ENCODE results near the gene RCSD1.

Gene RCSD1

DNA sequence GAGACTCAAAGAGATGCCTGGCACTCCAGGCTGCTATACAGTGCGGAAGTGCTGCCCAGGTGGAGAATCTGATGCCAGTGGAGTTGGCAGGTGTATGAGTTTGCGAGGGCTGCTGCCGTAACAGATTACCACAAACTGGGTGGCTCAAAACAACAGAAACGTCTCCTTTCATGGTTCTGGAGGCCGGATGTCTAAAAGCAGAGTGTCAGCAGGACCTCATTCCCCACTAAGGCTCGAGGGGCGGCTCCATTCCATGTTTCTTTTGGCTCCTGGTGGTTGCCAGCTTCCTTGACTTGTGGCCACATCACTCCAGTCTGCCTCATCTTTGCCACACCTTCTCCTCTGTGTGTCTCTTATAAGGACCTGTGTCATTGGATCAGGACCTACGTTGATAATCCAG is 10.0 kb downstream of the RCSD1 start:
- no peak for DNase-seq (ENCODE audit: low read depth in 2 of 2, low spot score in 1 of 2)

DNA sequence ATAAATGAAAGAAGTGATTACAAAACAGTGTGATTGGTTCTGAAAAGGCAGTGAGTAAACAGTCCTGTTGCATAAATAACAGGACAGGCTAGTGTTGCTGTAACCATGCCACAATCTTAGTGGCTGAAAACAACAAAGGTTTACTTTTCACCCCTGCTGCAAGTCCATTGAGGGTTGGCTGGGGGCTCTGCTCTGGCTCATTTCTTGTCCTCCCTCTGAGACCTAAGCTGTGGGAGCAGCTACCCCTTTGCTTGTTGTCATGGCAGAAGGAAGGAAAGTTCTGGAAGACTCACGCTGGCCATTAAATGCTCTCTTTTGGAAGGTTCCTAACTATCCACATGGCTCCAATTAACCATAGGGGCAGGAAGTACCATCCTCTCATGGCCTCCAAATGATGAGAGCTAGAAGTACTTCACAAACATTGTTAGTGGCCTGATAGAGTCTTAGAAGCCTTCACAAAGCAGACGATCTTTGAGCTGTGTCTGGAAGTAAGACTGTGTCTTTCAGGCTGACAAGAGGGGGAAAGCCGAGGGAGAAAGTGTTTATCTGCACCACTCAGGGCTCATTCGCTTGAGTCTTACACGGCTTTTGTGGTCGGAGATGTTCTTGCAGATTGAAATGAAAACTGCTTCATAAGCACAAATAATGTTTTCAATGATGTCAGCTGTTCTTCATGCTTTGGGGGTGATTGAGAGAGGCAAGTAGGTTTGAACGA is 11.9 kb downstream of the RCSD1 start:
- no peak for DNase-seq (ENCODE audit: low read depth in 2 of 2, low spot score in 1 of 2)

DNA sequence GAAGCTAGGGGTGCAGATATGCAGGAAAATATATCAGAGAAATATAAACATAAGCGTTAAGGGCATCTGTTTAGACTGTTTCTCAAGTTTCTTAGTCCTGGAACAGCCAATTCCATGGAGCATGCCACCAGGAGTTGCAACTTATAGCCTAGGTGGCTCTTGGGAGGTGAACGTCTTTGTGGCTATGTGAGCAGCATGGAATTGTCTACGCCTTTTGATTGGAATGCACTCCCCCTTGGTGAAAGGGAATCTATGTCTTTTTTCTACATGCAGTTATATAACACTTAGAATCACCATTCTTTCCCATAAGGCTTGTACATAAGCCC is 12.4 kb downstream of the RCSD1 start:
- no peak for DNase-seq (ENCODE audit: low read depth in 2 of 2, low spot score in 1 of 2)

DNA sequence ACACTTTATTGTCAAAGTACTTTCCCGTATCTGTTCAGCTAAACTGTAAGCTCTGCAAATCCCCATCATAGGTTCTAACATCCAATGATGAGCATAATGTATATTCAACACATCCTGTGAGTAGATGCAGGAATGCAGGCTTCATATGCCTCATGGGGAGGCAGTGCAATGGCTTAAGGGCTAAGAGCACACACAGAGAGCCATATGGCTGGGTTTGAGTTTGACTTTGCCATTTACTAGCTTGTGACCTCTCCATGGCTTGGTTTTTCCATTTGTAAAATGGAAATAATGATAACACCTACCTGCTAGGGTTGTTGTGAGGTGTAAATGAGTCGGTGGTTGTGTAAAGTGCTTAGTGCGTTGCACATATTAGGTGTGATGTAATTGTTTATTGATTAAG is 13.4 kb downstream of the RCSD1 start:
- DNase-seq (ENCODE audit: low read depth in 2 of 2, low spot score in 1 of 2), result no peak

DNA sequence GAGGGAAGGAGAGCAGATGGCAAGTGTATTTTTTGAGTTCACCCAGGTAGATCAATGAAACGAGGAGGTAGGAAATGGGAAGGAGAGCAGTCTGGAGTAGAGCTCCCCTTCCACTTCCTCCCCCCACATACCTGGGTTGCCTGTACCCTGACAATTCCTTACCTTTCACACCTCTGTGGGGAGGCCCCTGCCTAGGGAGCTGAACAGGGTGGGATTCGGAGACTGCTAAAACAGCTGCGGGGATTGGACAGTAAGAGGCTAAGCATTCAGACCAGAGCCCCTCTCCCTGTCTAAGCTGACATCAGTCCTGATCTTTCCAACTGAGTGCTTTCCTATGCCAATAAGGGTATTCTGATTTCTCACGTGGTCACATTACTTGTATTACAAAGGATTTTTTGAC is 14.5 kb downstream of the RCSD1 start:
- DNase-seq (ENCODE audit: low read depth in 2 of 2, low spot score in 1 of 2), result no peak

DNA sequence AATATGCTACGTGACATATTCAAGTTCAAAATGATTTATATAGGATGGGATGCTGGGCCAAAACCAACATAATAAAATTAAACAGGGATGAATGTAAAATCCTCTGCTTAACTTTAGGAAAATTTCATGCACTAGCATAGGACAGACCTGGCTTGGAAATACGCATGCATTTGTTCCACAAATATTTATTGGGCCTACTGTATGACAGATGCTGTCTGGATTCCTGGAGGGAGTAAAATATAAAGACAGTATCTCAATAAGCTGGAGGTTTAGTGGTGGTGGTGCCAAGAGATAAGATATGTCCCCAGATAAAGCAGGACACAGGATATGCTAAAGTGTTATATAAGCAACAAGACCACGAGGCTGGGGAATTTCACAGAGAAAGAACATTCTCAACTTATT is 15.1 kb downstream of the RCSD1 start:
- DNase-seq (ENCODE audit: low read depth in 2 of 2, low spot score in 1 of 2), result no peak

DNA sequence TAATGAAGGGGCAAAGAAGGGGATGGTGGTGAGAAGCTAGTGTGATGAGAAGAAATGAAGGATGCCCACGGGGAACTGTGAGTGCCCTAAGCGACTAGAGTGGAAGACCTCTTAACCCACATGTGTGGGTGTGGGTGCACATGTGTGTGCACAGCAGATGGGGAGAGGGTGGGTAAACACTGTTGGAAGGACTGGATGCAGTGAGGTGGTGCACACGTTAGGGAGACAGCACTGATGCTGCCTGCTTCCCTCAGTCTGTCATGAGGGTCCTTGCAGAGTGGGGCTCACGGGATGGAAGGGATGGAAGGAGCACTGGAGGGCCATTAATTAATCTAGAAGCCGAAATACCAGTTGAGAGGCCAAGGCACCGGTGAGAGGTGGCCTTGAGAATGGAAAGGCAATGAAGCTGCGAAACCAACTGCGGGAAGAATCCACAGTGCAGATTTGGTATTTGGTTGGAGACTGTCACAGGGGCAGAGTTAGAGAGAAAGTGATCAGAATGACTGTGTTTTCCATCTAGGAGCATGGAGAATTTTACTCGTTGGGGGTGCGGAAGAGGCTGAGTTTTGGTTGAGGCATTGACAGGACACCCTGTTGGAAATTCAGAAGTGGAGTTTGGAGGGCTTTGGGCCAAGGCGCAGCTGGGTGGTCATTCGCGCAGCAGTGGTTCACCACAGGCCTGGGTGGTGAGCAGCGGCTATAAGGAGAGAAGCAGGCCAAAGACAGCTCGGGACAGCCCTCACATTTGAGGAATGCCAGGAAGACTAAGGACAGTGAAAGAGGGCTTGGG is 15.8 kb downstream of the RCSD1 start:
- DNase-seq (ENCODE audit: low read depth in 2 of 2, low spot score in 1 of 2), result no peak

DNA sequence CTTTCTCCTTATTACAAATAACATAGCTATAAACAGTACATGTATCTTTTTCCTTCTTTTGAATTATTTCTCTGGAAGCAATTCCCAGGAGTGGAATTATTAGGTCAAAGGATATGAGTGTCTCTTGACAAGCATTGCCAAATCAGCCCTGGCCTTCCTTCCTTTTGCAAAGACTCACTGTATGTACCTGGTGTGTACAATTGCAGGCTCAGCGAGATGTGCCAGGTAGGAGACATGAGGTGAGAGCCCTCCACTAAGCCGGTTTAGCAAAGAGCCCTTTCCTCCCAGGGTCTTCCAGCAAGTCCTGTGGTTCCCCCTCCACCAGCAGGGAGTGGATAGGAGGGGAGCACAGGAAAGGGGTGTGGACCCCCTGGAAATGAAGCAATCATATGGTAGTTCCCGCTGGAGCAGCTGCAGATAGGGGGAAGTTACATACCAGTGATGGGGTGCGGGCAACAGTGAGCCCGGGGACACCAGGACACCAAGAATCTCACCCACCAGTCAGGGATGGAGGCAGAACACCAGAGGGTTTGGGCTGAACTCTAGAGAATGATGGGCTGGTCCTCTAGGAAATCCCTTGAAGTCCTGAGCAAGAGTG is 18.3 kb downstream of the RCSD1 start:
- no peak for DNase-seq (ENCODE audit: low read depth in 2 of 2, low spot score in 1 of 2)

DNA sequence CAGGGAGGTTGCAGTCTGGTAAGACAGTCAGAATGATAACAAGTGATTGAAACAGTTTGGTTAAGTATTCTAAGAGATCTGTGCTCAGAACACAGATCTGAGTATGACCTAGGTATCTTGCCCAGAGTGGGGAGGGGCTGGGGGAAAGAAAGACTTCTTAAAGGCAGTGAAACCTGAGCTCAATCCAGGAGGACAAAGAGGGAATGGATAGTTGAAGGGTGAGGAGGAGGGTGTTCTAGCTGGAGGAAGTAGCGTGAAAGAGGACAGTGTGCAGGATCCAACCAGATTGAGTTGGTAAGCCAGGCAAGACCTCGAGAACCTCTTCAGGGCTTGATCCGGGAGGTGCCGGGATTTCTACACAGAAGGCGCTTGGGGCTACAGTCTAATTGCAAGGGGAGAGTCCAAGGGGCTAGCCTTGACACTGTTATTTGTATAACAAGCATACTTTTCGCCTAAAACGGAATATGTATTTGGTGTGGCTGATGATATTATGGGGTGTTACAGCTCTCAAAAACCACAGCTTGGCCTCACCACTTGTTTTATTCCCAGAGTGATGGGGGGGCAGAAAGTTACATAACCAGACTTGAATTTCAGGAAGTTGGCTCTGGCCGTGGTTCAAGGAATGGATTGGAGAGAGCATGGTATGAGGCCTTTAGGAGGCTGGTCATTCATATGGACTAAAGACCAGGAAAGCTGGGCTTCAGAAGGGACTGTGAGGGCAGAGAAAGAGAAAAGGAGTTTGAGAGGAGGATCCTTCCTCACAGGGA is 19.1 kb downstream of the RCSD1 start:
- DNase-seq (ENCODE audit: low read depth in 2 of 2, low spot score in 1 of 2), result no peak

DNA sequence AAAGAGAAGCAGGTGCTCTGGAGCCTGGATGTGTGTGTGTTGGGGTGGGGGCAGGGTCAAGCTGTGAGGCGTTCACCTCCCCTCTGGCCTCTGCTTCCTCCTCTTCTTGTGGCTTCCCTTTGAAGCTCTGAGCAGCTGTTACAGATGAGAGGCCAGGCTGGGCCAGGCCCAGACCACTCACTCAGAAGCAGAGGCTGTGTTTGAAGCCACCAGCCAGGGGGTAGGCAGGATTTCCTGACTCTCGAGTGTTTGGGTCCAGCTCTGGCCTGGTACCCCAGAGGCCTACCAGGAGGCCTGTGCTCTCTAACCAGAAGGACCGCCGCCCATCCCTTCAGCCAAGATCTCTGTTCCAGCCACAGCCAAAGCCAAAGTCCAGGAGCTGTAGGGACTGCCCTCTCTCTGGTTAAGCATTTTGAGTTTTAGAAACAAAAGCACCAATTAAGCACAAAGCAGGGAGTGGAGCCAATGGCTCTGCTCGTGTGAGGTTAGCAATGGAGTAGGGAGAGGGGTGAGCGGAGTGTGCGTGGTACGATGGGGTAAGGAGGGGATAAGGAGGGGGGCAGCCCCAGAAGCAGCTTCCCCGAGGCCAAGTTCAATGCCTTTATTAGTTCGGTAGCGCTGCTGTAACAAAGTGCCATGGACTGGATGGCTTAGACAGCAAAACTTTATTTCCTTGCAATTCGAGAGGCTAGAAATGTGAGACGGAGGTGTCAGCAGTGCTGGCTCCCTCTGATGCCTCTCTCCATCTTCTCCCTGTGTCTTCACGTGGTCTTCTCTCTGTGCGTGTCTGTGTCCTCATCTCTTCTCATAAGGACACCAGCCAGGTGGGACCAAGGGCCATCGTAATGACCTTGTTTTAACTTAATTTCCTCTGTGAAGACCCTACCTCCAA is 20.5 kb downstream of the RCSD1 start:
- no peak for DNase-seq (ENCODE audit: low read depth in 2 of 2, low spot score in 1 of 2)

DNA sequence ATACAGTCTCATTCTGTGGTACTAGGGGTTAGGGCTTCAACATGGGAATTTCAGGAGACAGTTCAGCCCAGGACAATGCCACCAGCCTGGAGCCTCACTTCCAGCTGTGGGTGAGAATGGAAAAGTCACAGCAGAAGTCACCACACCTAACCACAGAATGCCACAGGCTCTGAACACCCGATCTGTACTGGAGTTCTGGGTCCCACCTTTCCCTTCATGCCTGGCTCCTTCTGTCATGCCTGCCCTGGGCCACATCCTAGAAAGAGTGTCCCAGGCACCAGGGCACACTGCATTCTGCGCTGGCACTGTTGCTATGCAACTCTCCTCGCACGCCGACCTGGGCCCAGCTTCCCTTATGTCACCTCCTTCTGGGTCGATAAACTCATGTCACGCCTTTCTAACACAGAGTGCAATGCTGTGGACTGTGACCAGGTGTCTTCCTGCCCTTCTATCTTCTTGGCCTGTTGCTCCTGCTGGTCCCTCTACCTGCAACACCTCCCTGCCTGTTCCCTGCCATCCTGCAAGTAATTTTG is 21.2 kb downstream of the RCSD1 start:
- DNase-seq (ENCODE audit: low read depth in 2 of 2, low spot score in 1 of 2), result no peak

DNA sequence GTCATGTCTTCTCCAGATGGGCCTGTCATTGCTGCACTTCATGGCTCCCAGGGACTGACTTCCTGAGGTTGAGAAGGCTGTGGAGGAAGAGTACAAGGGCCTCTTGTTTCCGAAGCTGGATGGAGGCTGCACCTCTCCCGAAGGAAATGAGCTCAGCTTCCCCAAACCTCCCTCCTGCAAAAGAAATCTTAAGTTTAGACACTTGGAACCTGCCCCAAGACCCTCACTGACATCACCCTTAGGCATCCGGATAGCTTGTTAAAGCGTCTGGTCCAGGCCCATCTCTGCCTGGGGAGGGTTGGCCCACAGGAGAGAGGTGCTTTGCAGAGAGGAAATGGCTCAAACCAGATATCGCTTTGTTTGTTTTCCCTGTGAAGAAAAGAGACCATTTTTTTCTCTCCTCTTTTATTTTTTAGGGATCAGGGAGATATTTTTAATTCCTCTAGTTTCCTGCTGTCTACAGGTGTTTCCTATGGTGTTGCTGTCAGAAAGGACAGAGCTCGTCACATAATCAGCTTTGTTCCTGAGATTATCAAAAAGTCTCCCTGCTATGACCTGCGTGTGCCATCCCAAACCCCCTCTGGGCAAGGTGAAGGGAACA is 25.0 kb downstream of the RCSD1 start:
- DNase-seq (ENCODE audit: low read depth in 2 of 2, low spot score in 1 of 2), result no peak

DNA sequence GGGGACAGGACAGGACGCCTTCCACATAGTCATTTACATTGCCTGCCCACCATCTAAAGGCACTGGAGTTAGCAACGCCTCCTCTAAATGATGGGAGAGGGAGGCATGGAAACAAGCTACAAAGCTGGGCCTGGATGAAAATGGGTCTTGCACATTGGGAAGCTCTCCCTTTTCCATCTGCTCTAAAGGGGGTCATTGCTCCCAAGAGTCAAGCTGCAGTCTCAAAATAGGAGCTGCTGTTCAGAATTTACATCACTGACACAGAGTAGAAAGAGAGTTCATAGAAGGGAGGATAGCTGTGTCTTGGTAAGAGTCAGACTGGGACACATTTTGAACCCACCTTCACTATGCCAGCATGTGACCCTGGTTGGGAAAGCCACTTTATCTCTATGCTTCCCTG is 26.6 kb downstream of the RCSD1 start:
- no peak for DNase-seq (ENCODE audit: low read depth in 2 of 2, low spot score in 1 of 2)

DNA sequence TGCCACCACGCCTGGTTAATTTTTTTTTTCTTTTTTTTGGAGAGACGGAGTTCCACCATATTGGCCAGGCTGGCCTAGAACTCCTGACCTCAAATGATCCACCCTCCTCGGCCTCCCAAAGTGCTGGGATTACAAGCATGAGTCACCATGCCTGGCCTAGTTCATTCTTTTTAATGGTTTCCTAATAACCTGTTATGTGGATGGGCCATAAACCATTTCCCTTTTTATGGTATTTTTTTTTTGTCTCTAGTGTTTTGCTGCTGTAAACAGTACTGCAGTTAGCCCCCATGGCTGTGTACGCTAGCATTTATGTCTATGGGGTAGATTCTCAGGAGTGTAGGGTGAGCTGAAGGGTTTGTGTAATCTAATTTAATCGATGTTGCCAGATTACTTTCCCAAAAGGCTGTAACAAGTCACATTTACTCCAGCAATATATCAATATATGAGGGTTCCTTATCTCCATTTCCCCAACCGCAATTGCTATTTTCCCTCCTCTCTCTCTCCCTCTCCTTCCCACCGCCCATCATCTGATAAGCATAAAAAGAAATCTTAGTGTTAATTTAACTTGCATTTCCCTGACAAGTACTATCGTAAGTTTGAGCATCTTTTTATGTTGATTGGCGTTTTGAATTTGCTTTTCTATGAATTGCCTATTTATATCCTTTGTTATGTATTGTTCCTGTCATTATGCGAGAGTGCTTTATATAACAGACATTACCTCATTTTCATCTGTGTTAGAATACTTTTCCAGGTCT is 28.7 kb downstream of the RCSD1 start:
- DNase-seq (ENCODE audit: low read depth in 2 of 2, low spot score in 1 of 2), result no peak

DNA sequence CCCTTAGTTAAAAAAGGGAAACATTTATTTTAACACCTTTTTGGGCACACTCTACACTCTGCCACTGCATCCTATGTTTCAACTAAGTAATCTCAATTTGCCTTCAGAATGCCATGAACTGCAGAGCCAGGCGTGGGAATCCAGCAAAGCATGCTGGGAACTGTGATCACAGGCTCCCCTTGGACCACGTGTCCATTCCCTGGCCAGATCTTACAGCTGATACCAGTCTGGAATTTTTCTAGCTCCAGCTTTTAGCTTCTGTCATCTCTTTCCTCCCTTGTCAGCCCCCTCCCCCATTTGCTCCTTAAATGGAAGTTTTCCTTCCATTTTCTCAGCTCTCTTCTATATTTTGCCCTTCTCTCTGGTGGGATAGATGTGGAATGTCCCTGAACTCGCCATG is 29.4 kb downstream of the RCSD1 start:
- no peak for DNase-seq (ENCODE audit: low read depth in 2 of 2, low spot score in 1 of 2)

DNA sequence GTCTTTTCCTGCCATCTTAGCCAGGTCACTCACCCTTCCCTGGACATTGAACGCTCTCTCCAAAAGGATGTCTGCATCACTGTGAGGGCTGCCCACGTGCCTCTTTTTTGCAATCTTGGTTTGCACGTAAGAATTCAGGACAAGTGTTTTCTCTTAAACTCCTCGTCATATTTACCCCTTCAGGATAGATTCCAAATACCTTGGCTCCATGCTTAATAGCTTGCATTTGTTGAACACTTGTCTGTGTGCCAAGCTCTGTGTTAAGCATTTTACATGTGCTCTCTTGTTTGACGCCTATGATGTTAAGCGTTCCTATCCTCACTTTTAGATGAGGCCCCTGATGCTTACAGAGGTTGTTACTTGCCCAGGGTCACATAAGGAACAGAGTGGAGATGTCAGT is 29.8 kb downstream of the RCSD1 start:
- no peak for DNase-seq (ENCODE audit: low read depth in 2 of 2, low spot score in 1 of 2)

DNA sequence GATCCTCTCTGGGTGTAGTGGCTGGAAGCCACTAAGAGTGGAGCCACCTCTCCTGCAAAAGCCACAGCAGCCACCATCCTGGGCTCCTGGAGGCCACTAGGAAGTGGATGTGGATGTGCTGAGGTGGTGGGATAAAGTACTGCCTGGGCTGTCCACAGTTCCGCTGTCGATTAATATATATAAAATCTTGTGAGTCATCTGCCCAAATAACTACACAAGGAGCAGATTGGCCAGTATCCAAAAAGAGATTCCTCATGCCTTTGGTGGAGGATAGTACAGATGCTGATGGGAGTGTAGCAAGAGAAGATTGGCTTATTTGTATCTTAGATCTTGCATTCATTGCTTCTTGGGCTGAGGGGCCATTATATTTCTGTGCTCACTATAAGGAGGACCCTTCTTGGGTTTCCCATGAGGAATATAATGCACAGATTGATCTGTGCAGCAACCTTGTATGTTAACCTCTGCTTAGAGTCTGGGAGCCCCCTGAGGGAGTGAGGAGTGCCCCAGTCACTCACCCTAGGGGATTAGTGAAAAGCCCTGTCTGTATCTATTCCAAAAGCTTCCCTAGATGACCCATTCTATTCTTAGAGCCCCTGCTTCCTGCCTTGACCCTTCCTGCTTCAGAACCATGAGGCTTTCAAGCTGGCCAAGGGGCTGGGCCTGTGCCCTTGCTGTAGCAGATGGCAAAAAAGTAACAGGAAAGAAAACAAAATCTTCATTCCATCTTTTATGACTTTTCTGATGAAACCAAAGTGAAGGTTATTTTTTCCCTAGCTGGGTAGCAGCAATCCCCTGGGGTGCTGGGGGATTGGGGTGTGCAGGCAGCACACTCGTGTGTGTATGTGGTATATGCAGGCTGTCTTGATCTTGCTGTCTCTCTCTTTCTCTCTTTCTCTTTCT is 31.7 kb downstream of the RCSD1 start:
- no peak for DNase-seq (ENCODE audit: low read depth in 2 of 2, low spot score in 1 of 2)

DNA sequence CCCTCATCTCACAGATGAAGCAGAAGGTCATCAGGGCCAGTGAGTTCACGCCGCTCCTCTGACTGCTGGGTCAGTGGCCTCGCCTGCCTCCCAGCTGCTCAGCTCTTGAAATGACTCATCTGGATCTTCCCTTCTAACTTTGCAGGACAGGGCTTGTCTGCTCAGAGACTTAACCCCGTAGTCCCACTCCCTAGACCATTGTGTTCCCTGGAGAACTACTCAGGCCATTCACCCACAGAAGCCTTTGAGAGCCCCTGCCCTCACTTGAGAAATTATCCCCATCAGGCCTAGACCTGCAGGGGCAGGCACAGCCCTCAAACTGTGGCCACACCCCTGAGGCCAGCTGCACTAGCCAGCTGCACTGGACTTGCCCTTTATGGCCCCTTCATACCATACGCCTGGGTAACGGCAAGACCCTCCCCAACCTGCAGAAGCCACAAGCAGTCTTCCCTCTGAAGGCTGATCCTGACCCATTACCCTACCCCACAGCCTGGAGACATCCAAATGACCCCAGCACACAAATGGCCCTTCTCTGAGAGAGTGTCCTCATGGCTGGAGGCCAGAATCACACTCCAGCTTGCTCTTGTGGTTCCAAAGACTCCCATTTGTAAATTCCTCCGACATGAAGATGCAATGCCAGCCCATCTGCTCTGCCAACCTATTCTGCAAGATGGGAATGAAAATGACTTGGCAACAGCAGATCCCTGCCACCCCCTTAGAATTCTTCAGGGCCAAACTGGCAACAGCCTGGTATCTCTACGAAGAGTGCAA is 33.2 kb downstream of the RCSD1 start:
- no peak for DNase-seq (ENCODE audit: low read depth in 2 of 2, low spot score in 1 of 2)
